Esophagus mucosa (tissue), 1 donor: ENCODE data around the gene ZNF532. TPM values are rescaled to one million over a fixed set of nuclear protein-coding genes. Genes with fewer than 3 reads are reported as not detected.

Experiments used
- ATAC-seq: fragments of 200-7000 bp; cut with Tn5 transposase; one replicate; pipeline ENCODE4 v1.9.1; 2020
- total RNA-seq: library from RNA; stranded (reverse); gene quantifications from one replicate; pipeline ENCODE4 v1.2.4, GENCODE V29; 2023
- donor health status: DM: yes; HTN: yes; CAD: no.

Gene ZNF532
- total RNA-seq, 1 donor from 2014 or later, result 28.3 TPM

GRCh38 chr18:58870130-58870529 lies 5.5 kb downstream of the ZNF532 start:
- no peak for ATAC-seq

- no peak for ATAC-seq
Observed at GRCh38 chr18:58870621-58871020, 5.9 kb downstream of the ZNF532 start.

- no peak for ATAC-seq
Observed at GRCh38 chr18:58871514-58872420, 7.1 kb downstream of the ZNF532 start.

GRCh38 chr18:58878640-58879039 lies 14.0 kb downstream of the ZNF532 start:
- ATAC-seq, result no peak

- ATAC-seq, result no peak
Observed at GRCh38 chr18:58881477-58881876, 16.8 kb downstream of the ZNF532 start.

GRCh38 chr18:58882044-58882443 lies 17.4 kb downstream of the ZNF532 start:
- no peak for ATAC-seq

- ATAC-seq, result no peak
Observed at GRCh38 chr18:58882686-58883085, 18.0 kb downstream of the ZNF532 start.

- ATAC-seq, result no peak
Observed at GRCh38 chr18:58884680-58885079, 20.0 kb downstream of the ZNF532 start.

- no peak for ATAC-seq
Observed at GRCh38 chr18:58886431-58886830, 21.8 kb downstream of the ZNF532 start.

- no peak for ATAC-seq
Observed at GRCh38 chr18:58886864-58887612, 22.4 kb downstream of the ZNF532 start.

- ATAC-seq, result peak; percentile 59
Observed at GRCh38 chr18:58887613-58887963, 22.9 kb downstream of the ZNF532 start.

GRCh38 chr18:58891776-58892175 lies 27.1 kb downstream of the ZNF532 start:
- no peak for ATAC-seq

- no peak for ATAC-seq
Observed at GRCh38 chr18:58892488-58892887, 27.8 kb downstream of the ZNF532 start.

- no peak for ATAC-seq
Observed at GRCh38 chr18:58893388-58894099, 28.9 kb downstream of the ZNF532 start.

- ATAC-seq, result no peak
Observed at GRCh38 chr18:58894930-58895329, 30.3 kb downstream of the ZNF532 start.

GRCh38 chr18:58895385-58895784 lies 30.7 kb downstream of the ZNF532 start:
- peak; percentile 40 for ATAC-seq

- ATAC-seq, result peak; percentile 29
Observed at GRCh38 chr18:58896268-58896667, 31.6 kb downstream of the ZNF532 start.

GRCh38 chr18:58896734-58897508 lies 32.2 kb downstream of the ZNF532 start:
- ATAC-seq, result no peak

GRCh38 chr18:58898010-58898799 lies 33.5 kb downstream of the ZNF532 start:
- no peak for ATAC-seq

- no peak for ATAC-seq
Observed at GRCh38 chr18:58900015-58900649, 35.5 kb downstream of the ZNF532 start.

GRCh38 chr18:58901143-58901542 lies 36.5 kb downstream of the ZNF532 start:
- no peak for ATAC-seq
